ENCODE measurements around the gene FARS2. TPM values are rescaled to one million over a fixed set of nuclear protein-coding genes. Genes with fewer than 3 reads are reported as not detected.

The FARS2 gene
- total and polyA plus RNA-seq, 2 of the 13 experiments (the other 11 are each of a cell fraction or from before 2014, with no cell fraction given) = 15.4 to 26.0 TPM

DNA sequence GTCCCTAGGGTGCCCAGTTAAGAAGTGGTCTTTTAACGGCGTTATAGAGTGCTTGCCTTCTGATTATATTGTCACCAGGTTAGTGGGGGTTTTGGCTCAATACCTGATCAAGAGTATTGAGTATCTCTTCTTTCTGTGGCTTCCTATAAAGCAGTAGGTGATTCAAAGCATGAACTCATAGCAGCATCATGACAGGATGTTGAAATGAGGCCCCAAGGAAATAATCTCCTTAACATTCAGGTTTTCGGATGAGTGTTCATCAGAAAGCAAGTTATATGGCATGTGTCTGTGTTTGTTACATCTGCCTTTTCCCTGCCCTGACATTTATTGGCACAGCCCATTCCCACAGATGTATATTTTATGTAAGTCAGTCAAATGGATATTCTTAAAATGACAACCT lies 301.0 kb downstream of the FARS2 start:
- Histone ChIP-seq H3K79me2 (ENCODE audit: insufficient read depth, low read length) (no peaks in the 10 kb centered on the region), H2AFZ (ENCODE audit: low read length) (no peak overlapping the region), H3K9ac (ENCODE audit: insufficient read depth, low read depth, low read length) (no peak overlapping the region), H3K36me3 (replicated peaks in 1 of 2; ENCODE audit: control insufficient read depth in 1 of 2, insufficient read depth in 2 of 2, low read length in 2 of 2) (no peaks in the 10 kb centered on the region), H3K9me3 (ENCODE audit: low read length) (no peaks in the 10 kb centered on the region), H4K20me1 (ENCODE audit: insufficient read depth, low read length) (no peaks in the 10 kb centered on the region), H3K27me3 (ENCODE audit: control insufficient read depth in 1 of 2, insufficient read depth in 2 of 2, low read length in 2 of 2) (no peaks in the 10 kb centered on the region), H3K4me2 (ENCODE audit: low read depth, low read length) (no peak overlapping the region), H3K4me3 (replicated peaks in 1 of 3; ENCODE audit: insufficient read depth in 1 of 3, low read depth in 2 of 3, low read length in 3 of 3) (no peak overlapping the region), H3K27ac (ENCODE audit: extremely low read length, insufficient read depth, low read length) (no peak overlapping the region), H3K4me1 (ENCODE audit: insufficient read depth, low read length) (no peaks in the 10 kb centered on the region)
- in situ Hi-C loops (cut with HindIII; ENCODE audit: extremely low pct_ligation_motif_present, low pct_unique_long_range_greater_than_20kb) (no loop called here), intact Hi-C loops (cut with micrococcal nuclease; ENCODE audit: unreplicated experiment) (no loop called here)
- DNase-seq (ENCODE audit: low spot score) (no peak), ATAC-seq (no peak), FAIRE-seq (no peak)
- WGBS (ENCODE audit: low lambda C conversion rate) = 64% methylated on average over 3 of the region's 3 CpGs
- BruUV-seq (replicated peaks) = no TSS peak
- POLR2A ChIA-PET = no interaction called here
- TF ChIP-seq RCOR2 (CRISPR knock-in tag; IDR thresholded peaks at IDR 0.05) = no peak
- no peak for TF ChIP-seq CBFB (CRISPR knock-in tag; IDR thresholded peaks at IDR 0.05)
- no peak for TF ChIP-seq NCOA5 (CRISPR knock-in tag; IDR thresholded peaks at IDR 0.05)
- no peak for TF ChIP-seq CCDC6 (CRISPR knock-in tag; IDR thresholded peaks at IDR 0.05)
- no peak for TF ChIP-seq SUZ12 (IDR thresholded peaks at IDR 0.05; ENCODE audit: low read depth, low read length)
- TF ChIP-seq ZNF589 (CRISPR knock-in tag; conservative IDR thresholded peaks at IDR 0.05) = no peak
- TF ChIP-seq MTA3 (CRISPR knock-in tag; IDR thresholded peaks at IDR 0.05) = no peak
- no peak for TF ChIP-seq RFXAP (CRISPR knock-in tag; IDR thresholded peaks at IDR 0.05; ENCODE audit: borderline replicate concordance)
- no peak for TF ChIP-seq ZNF567 (CRISPR knock-in tag; IDR thresholded peaks at IDR 0.05; ENCODE audit: borderline replicate concordance)
- no peak for TF ChIP-seq ZBTB20 (CRISPR knock-in tag; IDR thresholded peaks at IDR 0.05; ENCODE audit: borderline replicate concordance, low read depth)
- no peak for TF ChIP-seq THAP11 (CRISPR knock-in tag; IDR thresholded peaks at IDR 0.05)
- CTCF ChIA-PET (ENCODE audit: low intra/inter-chr PET ratio, low total read pairs) = no interaction called here

GRCh38 chr6:5563086-5563485 lies 301.8 kb downstream of the FARS2 start:
- no peaks in the 10 kb centered on the region for H4K20me1 ChIP-seq (ENCODE audit: insufficient read depth, low read length)
- no peak overlapping the region for H2AFZ ChIP-seq (ENCODE audit: low read length)
- 92% methylated on average over 4 of the region's 4 CpGs for WGBS (ENCODE audit: low lambda C conversion rate)
- no peak for DNase-seq (ENCODE audit: low spot score)
- CTCF ChIA-PET (ENCODE audit: low intra/inter-chr PET ratio, low total read pairs) = no interaction called here
- POLR2A ChIA-PET = no interaction called here
- in situ Hi-C loops (cut with HindIII; ENCODE audit: extremely low pct_ligation_motif_present, low pct_unique_long_range_greater_than_20kb) (no loop called here), intact Hi-C loops (cut with micrococcal nuclease; ENCODE audit: unreplicated experiment) (no loop called here)
- H3K4me3 ChIP-seq (replicated peaks in 1 of 3; ENCODE audit: insufficient read depth in 1 of 3, low read depth in 2 of 3, low read length in 3 of 3) = no peak overlapping the region
- no peak overlapping the region for H3K4me2 ChIP-seq (ENCODE audit: low read depth, low read length)
- no peak for FAIRE-seq
- H3K36me3 ChIP-seq (replicated peaks in 1 of 2; ENCODE audit: control insufficient read depth in 1 of 2, insufficient read depth in 2 of 2, low read length in 2 of 2) = no peaks in the 10 kb centered on the region
- H3K79me2 ChIP-seq (ENCODE audit: insufficient read depth, low read length) = no peaks in the 10 kb centered on the region
- H3K4me1 ChIP-seq (ENCODE audit: insufficient read depth, low read length) = peaks cover 6% of the 10 kb centered on the region; the same call in 1 of the 2 replicates
- no TSS peak for BruUV-seq (replicated peaks)
- no peaks in the 10 kb centered on the region for H3K9me3 ChIP-seq (ENCODE audit: low read length)
- no peaks in the 10 kb centered on the region for H3K27me3 ChIP-seq (ENCODE audit: control insufficient read depth in 1 of 2, insufficient read depth in 2 of 2, low read length in 2 of 2)
- no peak overlapping the region for H3K9ac ChIP-seq (ENCODE audit: insufficient read depth, low read depth, low read length)
- no peak for ATAC-seq
- no peak overlapping the region for H3K27ac ChIP-seq (ENCODE audit: extremely low read length, insufficient read depth, low read length)
- TF ChIP-seq ZNF292 (CRISPR knock-in tag; IDR thresholded peaks at IDR 0.05; ENCODE audit: borderline replicate concordance, low read depth) (no peak), GABPA (IDR thresholded peaks at IDR 0.05; ENCODE audit: low read depth, low read length) (no peak), GABPA (CRISPR knock-in tag; IDR thresholded peaks at IDR 0.05; ENCODE audit: low read depth) (no peak), ZXDC (CRISPR knock-in tag; IDR thresholded peaks at IDR 0.05) (no peak), ZNF572 (CRISPR knock-in tag; IDR thresholded peaks at IDR 0.05) (no peak), CSRNP2 (CRISPR knock-in tag; conservative IDR thresholded peaks at IDR 0.05; ENCODE audit: low read depth) (no peak)

All from HepG2 (cell line).